A549 treated with CORT108297 at 1 μM for 4 hours (cell line): Measurements from ENCODE around the gene OOSP1. TPM values are rescaled to one million over a fixed set of nuclear protein-coding genes. Genes with fewer than 3 reads are reported as not detected.

Experiments
- total RNA-seq: library from RNA; stranded (reverse); fragments of 200-300 nt; extraction: Qiagen RNA extraction; gene quantifications from 5 replicates; pipeline ENCODE4 v1.2.3, GENCODE V29; 2022

Gene OOSP1, protein sequence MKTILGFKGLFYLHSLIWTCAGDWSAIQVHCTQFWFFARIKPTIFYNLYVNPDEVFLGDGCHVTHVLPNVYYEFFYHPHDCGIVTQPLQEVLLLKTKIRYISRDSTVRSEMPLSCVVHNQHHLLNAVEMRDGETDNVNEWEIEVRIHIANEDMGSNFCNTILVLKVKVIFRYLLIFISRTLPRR
- total RNA-seq = not detected in 5 replicates

DNA sequence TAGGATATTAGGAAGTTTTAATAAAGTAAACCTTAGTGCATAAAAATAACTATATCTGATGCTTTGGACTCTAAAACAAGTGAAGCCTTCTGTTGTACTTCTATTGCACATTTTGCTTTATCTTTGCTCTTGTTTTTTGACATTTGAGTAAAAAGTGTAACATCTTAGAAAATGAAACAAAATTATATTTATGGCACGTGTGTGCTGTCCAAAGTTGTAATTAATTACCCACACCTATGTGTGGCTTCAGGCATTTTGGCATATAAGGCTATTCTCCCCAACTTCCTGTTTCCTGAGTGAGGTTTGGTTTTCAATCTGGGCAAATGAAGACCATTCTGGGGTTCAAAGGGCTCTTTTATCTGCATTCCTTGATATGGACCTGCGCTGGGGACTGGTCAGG lies at the start of gene OOSP1:
OOSP1 (plus strand) TSS at position 301 of the 400 bp plus-strand sequence; CDS start at position 324, 23 bp downstream.

DNA sequence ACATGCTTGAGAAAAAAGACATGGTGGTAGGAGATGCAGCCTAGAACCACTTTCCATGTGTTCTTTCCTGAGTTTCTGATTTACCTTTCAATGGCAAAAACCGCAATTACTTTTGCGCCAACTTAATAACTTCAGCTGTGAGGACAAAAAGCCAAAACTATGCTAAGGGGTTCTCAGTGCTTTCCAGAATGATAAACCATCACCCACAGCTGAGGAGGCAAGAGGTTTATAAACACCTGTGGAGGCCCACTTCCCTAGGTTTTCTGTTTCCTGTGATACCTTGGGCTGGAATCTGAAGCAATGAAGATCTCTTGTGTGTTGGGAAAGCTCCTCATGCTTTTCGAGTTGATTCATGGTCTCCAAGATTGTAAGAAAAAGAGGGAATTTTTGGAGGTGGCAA lies 25.5 kb downstream of the OOSP1 start, which contains the start of gene OOSP4A:
OOSP4A (plus strand) TSS at position 301 of the 400 bp plus-strand sequence; CDS start at position 301, 0 bp downstream.

Other genes with a start within 250 kb of the OOSP1 start
- not detected in 5 replicates for gene OR10V1, start 224.6 kb upstream of the OOSP1 start, total RNA-seq
- 21.8 to 27.4 TPM (median 25.8 TPM) in 5 replicates for gene STX3, start 183.1 kb upstream of the OOSP1 start, total RNA-seq
- 64.2 to 65.4 TPM (median 64.9 TPM) in 5 replicates for gene MRPL16, start 127.7 kb upstream of the OOSP1 start, total RNA-seq
- gene CBLIF, start 92.9 kb upstream of the OOSP1 start, total RNA-seq = not detected in 5 replicates
- 0.16 to 0.30 TPM (median 0.21 TPM) in 5 replicates for gene TCN1, start 71.9 kb upstream of the OOSP1 start, total RNA-seq
- not detected in 5 replicates for gene OOSP3, start 59.6 kb upstream of the OOSP1 start, total RNA-seq
- not detected in 5 replicates for gene OOSP4A, start 25.6 kb downstream of the OOSP1 start, total RNA-seq
- not detected in 5 replicates for gene OOSP4B, start 78.7 kb downstream of the OOSP1 start, total RNA-seq
- not detected in 5 replicates for gene OOSP2, start 102.0 kb downstream of the OOSP1 start, total RNA-seq
- not detected in 5 replicates for gene MS4A3, start 118.2 kb downstream of the OOSP1 start, total RNA-seq
- gene MS4A2, start 150.2 kb downstream of the OOSP1 start, total RNA-seq = not detected in 5 replicates
- gene MS4A6A, start 244.7 kb downstream of the OOSP1 start, total RNA-seq = not detected in 5 replicates